ENCODE measurements around the gene LFNG. TPM values are rescaled to one million over a fixed set of nuclear protein-coding genes. Genes with fewer than 3 reads are reported as not detected.

Gene LFNG
- total and polyA plus RNA-seq, 7 donors = 1.3 to 3.0 (median 2.4) TPM

- H3K9me3 ChIP-seq = no peaks in the 10 kb centered on the region
- WGBS, 3 donors = 92 to 93% (median 92%) methylated on average over 56 of the region's 56 CpGs
- DNase-seq = no peak
- no peak overlapping the region for H3K27ac ChIP-seq
- H3K36me3 ChIP-seq (ENCODE audit: insufficient read depth in 1 of 2, low read depth in 1 of 2) = peaks cover 3 to 34% of the 10 kb centered on the region in 2 donors
- intact Hi-C loops (cut with DNase I) = no loop called here
- H3K27me3 ChIP-seq (ENCODE audit: insufficient read depth in 3 of 3, low read length in 2 of 3) = no peaks in the 10 kb centered on the region
- no peak for ATAC-seq
- no peak for TF ChIP-seq CTCF (IDR thresholded peaks at IDR 0.05)
- H3K4me1 ChIP-seq = no peaks in the 10 kb centered on the region
- H3K4me3 ChIP-seq = no peak overlapping the region
These were observed 57.3 kb downstream of the LFNG start for GRCh38 chr7:2576742-2577491.

Other genes starting within 250 kb of the LFNG start
- gene SNX8, start 205.3 kb upstream of the LFNG start, total RNA-seq = 10 to 100 TPM; 13.4 to 25.1 (median 21.7) TPM
- gene SNX8, start 205.3 kb upstream of the LFNG start, polyA plus RNA-seq = 10 to 100 TPM in 2 of 3 donors, 1 to 10 TPM in 1; 8.4 to 14.3 (median 12.3) TPM
- gene EIF3B, start 164.9 kb upstream of the LFNG start, total RNA-seq = 100 to 1,000 TPM; 101 to 203 (median 180) TPM
- gene EIF3B, start 164.9 kb upstream of the LFNG start, polyA plus RNA-seq = 100 to 1,000 TPM; 113 to 275 (median 159) TPM
- 10 to 100 TPM in 1 of 4 donors, 1 to 10 TPM in 3; 6.6 to 12.0 (median 9.4) TPM for gene CHST12, start 116.2 kb upstream of the LFNG start, total RNA-seq
- 1 to 10 TPM; 7.7 to 8.2 (median 8.1) TPM for gene CHST12, start 116.2 kb upstream of the LFNG start, polyA plus RNA-seq
- gene GRIFIN, start 43.4 kb upstream of the LFNG start, total RNA-seq = not detected
- gene GRIFIN, start 43.4 kb upstream of the LFNG start, polyA plus RNA-seq = not detected
- 10 to 100 TPM; 11.9 to 14.3 (median 12.5) TPM for gene BRAT1, start 35.8 kb downstream of the LFNG start, total RNA-seq
- gene BRAT1, start 35.8 kb downstream of the LFNG start, polyA plus RNA-seq = 10 to 100 TPM; 13.2 to 14.8 (median 14.4) TPM
- gene IQCE, start 39.2 kb downstream of the LFNG start, total RNA-seq = 1 to 10 TPM; 5.6 to 8.5 (median 7.1) TPM
- 1 to 10 TPM; 2.4 to 9.6 (median 6.5) TPM for gene IQCE, start 39.2 kb downstream of the LFNG start, polyA plus RNA-seq
- 10 to 100 TPM in 1 of 4 donors, 1 to 10 TPM in 3; 6.5 to 11.3 (median 7.1) TPM for gene TTYH3, start 112.2 kb downstream of the LFNG start, total RNA-seq
- gene TTYH3, start 112.2 kb downstream of the LFNG start, polyA plus RNA-seq = 1 to 10 TPM; 1.3 to 2.4 (median 1.9) TPM
- gene AMZ1, start 168.4 kb downstream of the LFNG start, total RNA-seq = not detected
- gene AMZ1, start 168.4 kb downstream of the LFNG start, polyA plus RNA-seq = under 1 TPM in 1 of 3 donors, not detected in 2; 0.03 TPM

All from psoas muscle (tissue), 8 donors.